GM18508 (cell line): ENCODE results near the gene LMNB1.
"Not testable (repeated sequence)": the region's sequence is repeated elsewhere in the genome, so short reads cannot be mapped to it uniquely, and the experiment has no call there.

Experiments used
- ATAC-seq: cut with Tn5 transposase; IDR thresholded peaks from one replicate; pipeline ENCODE4 v1.9.1; 2021; ENCODE audit warnings: moderate number of reproducible peaks; ENCODE audit not compliant: insufficient read depth, unreplicated experiment

LMNB1 gene

DNA sequence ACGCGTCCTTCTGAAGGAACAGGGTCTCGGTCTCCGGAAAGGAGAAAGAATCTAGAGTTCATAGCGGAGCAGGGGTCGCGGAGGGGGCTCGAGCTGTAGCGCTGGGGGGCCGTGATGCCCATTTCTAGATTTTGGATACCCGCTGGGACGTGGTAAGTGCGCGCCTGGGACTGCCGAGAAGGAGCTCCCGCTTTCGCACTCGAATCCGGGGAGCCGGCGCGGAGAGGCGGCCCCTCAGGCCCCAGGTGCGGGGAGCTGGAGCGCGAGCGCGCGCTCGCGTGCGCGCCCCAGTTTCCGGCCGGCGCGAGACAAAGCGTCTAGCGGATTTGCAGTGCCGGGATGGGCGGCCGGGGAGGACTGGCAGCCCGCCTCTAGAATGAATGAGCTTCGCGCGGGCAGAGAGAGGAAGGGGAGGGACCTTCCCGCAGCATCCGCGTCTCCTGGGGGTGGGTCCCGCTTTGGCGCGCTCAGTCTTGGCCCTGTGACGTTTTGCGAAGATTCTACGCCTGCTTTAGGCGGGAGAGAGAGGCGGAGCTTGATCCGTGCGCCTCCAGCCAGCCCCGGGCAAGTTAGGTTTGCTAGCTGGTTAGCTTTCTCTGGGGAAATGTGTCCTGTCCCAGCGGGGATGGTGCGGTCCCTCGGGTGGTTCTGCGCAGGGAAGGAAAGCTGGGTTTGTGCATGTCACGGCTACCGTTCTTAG is 1.2 kb downstream of the LMNB1 start:
- ATAC-seq = peak; percentile 54

DNA sequence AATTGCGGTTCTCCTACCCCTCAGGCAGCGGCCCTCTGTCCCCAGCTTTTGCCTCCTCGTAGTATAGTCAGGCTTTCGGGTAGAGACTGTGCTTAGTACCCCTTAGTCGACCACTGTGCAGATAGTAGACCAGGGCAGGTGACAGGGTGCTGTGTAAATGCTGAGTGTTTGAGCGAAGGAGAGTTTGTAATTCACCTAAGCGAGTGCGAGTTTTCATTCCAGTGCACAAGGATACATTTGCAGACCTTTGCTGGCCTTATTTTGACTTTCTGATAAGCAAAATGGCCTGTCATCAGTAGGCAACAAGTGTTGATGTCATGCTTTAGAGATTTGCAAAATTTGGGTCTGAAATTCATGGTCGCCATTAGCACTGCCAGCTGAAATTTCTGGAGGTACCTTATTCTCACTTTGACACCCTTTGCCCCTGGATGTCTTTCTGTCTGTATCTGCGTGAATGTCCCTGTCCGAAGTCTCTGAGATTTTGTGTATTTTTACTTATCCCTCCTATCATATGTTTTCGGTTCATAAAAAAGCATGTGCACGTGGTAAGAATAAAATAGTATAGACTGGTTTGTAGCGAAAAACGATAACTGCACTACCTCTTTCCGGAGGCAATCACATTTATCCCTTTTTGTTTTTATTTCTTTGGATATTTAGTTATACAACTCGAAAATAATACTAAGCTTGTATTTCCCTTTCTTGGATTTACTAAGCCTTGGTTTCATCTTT is 1.9 kb downstream of the LMNB1 start:
- ATAC-seq = peak; percentile 0

DNA sequence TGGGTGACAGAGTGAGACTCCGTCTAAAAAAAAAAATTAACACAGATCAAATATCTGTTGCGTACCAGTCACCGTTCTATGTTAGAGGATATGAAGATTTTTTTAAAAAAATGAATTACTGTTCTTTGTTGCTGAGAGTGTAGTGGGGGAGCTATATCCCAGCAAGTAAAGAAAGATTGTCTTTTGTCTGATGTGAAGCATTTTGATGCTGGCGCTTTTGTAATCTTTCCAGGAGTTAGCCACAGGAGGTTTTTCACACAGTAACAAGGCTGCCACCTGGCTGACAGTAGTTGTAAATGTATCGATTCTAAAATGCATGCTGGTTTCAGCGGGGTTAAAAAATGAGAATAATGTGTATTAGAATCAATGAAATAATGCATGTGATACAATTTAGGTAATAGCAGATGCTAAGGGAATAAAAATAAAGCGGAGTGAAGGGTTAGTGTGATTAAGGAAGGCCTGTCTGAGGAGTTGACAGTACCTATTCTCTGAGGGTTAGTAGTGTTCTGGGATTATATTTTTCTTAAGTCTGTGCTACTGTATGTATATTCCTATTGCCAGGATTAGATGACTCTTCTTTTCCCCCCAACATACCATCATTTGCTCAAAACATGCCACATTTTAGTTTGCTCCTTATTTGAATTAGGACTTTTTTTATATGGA is 3.4 kb downstream of the LMNB1 start:
- no peak for ATAC-seq

DNA sequence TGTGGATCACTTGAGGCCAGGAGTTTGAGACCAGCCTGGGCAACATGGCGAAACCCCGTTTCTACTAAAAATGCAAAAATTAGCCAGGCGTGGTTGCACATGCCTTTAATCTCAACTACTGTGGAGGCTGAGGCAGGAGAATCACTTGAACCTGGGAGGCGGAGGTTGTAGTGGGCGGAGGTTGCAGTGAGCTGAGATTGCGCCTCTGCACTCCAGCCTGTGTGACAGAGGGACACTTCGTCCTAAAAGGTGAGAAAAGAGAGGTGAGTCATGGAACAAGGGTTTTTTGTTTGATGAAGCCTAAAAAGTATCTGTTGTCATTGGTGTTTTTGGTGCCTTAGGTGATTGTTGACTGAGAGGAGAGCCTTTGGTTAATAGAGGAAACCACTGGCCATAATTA is 11.5 kb downstream of the LMNB1 start:
- ATAC-seq = not testable (repeated sequence)

DNA sequence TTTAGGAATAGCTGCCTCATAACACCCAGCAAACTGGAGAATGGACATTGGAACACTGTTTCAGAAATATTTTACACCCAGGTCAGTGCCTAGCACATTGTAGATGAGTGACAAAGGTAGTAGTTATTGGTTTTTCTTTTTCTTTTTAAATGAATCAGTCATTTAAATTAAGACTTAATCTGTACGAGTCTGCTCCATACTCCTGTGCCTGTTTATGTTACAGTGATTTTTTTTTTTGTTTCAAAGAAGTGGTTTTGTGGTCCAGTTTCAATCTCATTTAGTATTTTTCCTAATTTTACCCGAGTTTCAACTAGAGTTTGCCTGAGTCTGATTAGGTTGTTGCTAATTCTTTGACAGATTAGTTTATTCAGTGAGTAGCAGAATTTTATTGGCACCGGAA is 16.2 kb downstream of the LMNB1 start:
- no peak for ATAC-seq

DNA sequence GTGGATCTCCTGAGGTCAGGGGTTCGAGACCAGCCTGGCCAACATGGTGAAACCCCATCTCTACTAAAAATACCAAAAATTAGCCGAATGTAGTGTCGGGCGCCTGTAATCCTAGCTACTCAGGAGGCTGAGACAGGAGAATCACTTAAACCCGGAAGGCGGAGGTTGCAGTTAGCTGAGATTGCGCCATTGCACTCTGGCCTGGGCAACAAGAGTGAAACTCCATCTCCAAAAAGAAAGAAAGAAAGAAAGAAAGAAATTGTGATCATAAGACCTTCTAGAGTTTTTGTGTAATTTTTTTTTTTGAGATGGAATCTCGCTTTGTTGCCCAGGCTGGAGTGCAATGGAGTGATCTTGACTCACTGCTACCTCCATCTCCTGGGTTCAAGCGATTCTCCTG is 16.7 kb downstream of the LMNB1 start:
- not testable (repeated sequence) for ATAC-seq

DNA sequence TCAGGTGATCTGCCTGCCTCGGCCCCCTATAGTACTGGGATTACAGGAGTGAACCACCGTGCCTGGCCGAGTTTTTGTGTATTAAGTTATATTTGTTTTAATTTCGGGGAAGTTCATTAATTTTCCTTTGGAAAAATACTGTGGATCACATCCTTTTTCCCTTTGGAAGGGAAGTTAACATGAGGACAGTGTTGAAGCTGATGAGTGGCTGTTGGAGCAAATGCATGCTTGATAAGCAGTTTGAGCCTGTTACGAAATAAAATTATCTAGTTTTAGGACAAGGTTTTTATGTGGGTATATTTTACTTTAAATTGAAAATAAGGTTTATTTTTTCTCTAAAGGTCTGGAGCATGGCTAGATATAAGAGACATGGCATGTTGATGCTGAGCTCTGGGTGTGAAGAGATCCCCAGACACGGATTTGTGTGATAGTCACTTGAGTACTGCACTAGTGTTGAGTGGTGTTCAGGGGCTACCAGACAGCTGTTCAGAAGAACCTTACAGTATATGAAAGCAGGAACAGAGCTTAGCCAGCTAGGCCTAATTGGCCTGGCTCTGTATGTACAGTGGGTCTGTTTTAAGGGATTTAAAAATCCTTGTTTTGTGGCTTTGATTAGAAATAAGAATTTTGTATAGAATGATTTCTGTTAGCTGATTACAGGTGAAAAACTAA is 17.4 kb downstream of the LMNB1 start:
- no peak for ATAC-seq

DNA sequence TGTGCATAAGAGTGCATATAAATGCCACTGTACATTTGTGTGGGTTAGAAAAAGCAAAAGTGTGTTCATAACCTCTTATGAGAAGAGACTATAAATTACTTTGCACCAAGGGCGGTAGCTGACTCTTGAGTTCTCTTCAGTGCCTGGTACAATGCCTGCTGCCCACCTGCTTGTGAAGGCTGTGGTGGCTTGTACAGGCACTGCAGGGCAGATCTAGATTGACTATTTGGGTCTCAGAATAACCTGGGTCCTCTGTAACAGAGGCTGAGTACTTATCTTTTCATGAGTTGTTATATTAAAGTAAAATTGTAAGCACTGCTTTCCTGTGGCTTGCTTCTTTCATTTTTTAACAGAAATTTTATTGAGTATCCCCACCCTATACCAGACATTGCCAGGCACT is 22.8 kb downstream of the LMNB1 start:
- ATAC-seq = no peak

DNA sequence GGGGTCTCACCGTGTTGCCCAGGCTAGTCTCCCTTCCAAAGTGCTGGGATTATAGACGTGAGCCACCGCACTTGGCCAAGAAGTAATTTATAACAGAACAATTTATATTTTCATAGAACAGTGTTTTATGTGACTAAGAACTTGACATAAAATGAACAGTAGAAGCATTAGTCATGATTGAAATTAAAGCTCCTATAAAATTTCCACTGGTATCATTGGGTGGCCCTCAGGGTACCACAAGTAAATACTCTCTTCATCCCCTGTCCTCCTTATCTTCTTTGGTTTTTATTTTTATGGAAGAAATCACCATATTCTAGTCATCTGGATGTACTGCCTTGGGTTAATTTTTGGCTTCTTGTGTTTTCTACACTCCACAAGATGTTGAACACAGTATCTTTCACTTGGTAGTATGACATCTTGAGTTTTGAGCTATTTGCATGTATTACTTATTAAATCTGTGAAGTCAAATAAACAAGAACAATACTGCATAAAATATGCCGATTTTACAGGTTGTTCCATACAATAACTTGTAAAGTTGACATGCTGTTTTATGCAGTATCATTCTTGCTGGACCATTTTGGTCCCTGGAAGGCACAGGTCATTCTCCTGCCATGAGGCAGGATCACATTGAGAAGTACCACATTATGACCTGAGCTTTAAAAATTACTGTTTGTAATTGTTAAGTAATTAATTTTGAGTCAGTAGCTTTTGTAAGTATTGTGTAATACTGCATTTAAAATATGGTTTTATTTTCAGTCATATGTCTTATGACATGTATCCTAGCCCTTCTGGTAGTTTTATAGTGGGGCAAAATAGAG is 24.4 kb downstream of the LMNB1 start:
- no peak for ATAC-seq

DNA sequence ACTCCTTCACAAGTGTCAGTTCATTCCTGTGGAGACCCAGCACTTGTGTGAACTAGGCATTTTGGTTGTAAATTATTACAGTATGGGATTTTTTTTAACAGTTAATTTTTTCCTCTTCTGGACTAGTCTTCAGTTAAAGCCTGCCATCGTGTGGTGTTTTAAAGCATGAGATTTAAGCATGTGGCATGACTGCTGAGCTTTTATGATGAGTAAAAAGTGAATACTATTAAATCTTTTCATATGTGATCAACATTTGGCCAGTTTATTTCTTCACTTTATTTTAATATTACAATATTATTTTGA is 25.0 kb downstream of the LMNB1 start:
- ATAC-seq = no peak

DNA sequence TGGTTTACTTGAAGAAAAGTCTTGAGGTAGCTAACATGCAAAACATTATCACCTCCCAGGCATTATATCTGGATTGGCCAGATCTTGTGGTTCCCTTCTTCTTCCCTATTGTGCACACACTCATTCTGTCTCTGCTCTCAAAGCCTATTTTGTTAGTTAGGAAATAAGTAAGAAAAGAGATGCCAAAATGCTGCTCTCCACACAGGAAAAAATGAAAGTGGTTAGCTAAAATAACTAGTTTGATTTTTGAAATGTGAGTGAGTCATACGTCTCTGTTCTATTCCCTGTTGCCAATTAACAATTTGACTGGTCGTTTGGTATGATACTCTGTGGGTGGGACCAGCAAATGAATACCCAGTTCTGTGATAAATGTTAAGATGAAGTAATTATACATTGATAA is 28.1 kb downstream of the LMNB1 start:
- ATAC-seq = no peak

DNA sequence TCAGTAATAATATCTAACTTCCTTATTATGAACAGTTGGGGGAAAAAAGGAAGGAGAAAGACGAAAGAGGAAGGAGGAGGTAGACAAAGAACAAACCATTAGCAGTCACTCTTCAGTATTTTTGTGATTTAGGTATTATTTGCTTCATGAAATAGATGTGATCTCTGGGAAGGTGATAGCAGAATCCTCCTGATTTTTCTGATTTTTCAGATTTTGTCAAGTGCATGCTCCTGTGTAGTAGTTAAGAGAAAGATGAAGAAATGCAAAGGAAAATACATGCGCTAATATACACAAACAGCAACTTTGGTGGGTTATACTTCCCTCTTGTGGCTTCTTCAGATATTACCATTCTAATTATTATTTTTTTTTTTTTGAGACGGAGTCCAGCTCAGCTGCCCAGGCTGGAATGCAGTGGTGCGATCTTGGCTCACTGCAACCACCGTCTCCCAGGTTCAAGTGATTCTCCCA is 31.6 kb downstream of the LMNB1 start:
- peak; percentile 54 for ATAC-seq

DNA sequence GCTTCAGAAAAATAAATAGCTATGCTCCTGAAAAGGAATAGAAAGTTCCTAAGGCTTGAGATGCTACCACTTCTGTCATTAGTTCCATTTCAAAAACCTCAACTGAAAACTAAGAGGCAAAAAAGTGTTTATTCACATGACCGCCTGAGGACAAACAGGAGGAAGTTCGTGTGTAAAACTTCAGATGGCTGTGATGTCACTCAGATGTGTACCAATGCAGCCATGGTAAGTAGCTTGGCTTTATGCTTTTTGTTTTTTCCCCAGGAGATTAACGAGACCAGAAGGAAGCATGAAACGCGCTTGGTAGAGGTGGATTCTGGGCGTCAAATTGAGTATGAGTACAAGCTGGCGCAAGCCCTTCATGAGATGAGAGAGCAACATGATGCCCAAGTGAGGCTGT is 33.0 kb downstream of the LMNB1 start:
- no peak for ATAC-seq

DNA sequence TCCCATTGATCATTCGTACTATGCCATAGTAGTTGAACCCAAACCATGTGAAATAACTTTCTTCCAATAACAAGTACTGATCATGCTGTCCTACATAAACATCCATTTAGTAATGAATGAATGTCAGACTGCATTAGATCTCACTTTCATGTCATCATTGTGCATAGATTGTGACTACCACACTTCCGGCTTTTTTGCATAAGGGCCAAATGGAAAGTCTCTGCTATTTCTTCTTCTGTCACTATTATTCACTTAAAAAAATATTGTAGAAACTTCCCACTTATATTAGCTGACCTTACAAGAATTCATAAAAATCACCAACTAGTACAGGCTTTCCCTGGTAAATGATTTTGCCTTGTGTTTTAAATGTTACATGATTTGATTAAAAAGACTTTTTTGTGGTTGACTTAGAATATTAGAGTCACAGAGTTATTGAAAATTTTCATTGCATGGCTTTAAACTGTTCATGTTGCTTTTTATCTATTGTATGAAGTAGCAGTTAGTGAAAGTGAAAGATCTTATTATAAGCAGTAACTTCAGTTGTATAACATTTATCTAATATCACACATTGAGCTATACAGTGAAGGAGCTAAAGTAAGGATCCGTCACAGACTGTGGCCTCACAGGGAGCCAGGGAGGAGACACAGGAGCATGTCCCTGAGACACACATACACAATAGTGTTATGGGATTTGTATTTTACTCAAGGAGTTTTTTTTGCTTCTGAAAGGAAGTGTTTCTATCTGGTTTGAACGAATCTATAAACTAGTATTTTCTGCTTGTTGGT is 33.9 kb downstream of the LMNB1 start:
- no peak for ATAC-seq

DNA sequence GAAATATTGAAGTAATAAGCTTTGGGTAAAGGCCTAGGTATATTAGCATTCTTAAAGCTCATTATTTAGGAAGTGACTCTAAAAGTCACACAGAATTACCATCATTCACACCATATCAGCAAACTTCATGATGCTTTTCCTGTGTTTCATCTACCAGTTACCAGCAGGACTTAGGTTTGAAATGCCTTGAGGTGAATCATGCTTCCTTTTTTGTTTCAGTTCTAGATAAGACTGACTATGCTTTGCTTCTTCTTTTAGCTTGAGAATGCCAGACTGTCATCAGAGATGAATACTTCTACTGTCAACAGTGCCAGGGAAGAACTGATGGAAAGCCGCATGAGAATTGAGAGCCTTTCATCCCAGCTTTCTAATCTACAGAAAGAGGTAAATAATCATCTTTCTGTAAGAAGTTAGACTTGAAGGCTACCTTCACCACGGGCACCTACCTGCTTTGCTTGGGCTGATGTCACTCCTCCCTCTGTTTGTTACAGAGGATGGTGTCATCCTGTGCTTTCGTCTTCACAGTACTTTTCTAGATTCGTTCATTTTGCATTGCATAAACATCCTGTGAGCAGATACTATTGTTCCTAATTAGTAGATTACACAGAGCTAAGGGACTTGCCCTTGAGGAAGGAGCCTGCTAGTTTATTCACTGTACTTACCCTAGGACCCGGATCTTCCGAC is 34.7 kb downstream of the LMNB1 start:
- no peak for ATAC-seq

DNA sequence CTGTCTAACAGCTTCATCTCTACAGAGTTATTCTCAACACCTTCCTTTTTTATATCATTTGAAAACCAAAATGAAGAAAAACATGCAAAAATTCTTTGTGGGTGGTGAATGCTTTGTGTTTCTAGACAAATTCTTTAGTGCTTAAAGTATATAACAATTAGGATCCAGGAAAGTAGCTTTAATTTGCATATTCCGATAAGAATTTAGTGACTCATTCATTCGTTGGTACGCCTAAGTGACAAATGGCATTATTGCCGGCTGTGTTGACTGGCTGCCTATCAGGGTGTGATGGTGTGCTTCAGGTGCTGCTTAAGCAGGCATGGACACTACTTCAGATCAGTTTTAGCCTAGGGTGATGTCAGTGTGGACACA is 35.2 kb downstream of the LMNB1 start:
- ATAC-seq = no peak

DNA sequence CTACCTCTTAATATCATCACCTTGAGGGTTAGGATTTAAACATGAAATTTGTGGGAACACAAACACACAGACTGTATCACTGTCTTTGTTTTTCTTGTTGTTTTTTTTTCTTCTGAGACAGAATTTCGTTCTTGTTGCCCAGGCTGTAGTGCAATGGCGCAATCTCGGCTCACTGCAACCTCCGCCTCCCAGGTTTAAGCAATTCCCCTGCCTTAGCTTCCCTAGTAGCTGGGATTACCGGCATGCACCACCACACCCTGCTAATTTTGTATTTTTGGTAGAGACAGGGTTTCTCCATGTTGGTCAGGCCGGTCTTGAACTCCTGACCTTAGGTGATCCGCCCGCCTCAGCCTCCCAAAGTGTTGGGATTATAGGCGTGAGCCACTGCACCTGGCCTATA is 36.9 kb downstream of the LMNB1 start:
- not testable (repeated sequence) for ATAC-seq

DNA sequence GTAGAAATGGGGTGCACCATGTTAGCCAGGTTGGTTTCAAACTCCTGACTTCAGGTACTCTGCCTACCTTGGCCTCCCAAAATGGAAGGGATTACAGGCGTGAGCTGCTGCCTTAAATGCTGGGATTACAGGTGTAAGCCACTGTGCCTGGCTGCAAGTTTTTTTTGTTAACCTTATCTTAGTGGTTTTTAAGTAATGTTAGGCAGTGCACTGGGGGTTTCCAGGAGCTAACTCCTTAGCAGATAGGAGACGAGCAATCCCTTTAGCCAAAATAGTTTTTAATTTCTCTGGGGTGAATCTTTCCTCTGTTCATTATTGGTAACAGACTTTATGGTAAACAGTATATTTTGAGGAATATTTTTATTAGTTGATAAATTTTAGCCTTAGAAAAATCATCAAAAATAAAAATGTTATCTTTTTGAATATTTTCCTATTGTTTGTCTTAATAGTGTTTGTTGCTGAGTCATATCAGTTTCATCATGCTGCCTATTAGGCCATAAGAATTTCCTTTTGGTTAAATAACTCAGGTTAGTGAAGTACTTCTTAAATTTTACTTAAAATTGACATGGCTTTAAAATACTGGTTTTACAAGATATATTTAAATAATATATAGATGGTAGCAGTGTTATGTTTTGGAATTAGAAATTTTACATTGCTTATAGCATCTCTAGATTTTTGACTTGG is 37.9 kb downstream of the LMNB1 start:
- ATAC-seq = no peak
